HepG2 (cell line): ENCODE results near the gene KCNK5.

ENCODE experiments used
- CBX2 ChIP-seq, 2 experiments: fragments of 200-600 bp in 1 of 2; sonication (generic); formaldehyde crosslinking in 1 of 2; IDR thresholded peaks; 2 replicates each; pipeline versions ENCODE4 v1.7.0 to v1.8.1; 2018 to 2022; ENCODE audit warnings: low read depth in 2 of 2, low read length in 1 of 2, mild to moderate bottlenecking in 1 of 2, missing genetic modification reagents in 1 of 2
- ELF4 ChIP-seq: sonication (generic); formaldehyde crosslinking; IDR thresholded peaks from 2 replicates; pipeline ENCODE4 v1.5.0; 2020; ENCODE audit warnings: missing genetic modification reagents, mild to moderate bottlenecking, moderate library complexity, borderline replicate concordance
- ERF ChIP-seq: IDR thresholded peaks from 2 replicates; pipeline ENCODE4 v1.6.1; 2018; ENCODE audit warnings: missing biosample characterization, missing genetic modification reagents
- GATAD1 ChIP-seq: IDR thresholded peaks from 2 replicates; pipeline ENCODE4 v1.6.1; 2016; ENCODE audit warnings: missing genetic modification reagents, missing compliant biosample characterization
- KLF16 ChIP-seq, 2 experiments: sonication (generic) in 1 of 2; formaldehyde crosslinking in 1 of 2; IDR thresholded peaks; 2 replicates each; pipeline versions ENCODE4 v1.6.1 to v1.8.0; 2016 to 2023; ENCODE audit warnings: missing genetic modification reagents in 2 of 2, missing compliant biosample characterization in 1 of 2
- MAX ChIP-seq: IDR thresholded peaks from 2 replicates; pipeline ENCODE4 v1.6.1; 2012; ENCODE audit warnings: inconsistent platforms
- NFE2L2 ChIP-seq: fragments of 150-350 bp; IDR thresholded peaks from 2 replicates; pipeline ENCODE4 v1.6.1; 2014; ENCODE audit warnings: low read length
- POLR2G ChIP-seq: fragments of 200-400 bp; formaldehyde crosslinking; IDR thresholded peaks from 2 replicates; pipeline ENCODE4 v1.6.1; 2018; ENCODE audit warnings: mild to moderate bottlenecking, low read depth, low read length, moderate library complexity
- SCMH1 ChIP-seq: sonication (generic); formaldehyde crosslinking; IDR thresholded peaks from 2 replicates; pipeline ENCODE4 v1.9.0; 2021; ENCODE audit warnings: missing genetic modification reagents, mild to moderate bottlenecking, borderline replicate concordance
- TAF1 ChIP-seq: sonication (generic); formaldehyde crosslinking; IDR thresholded peaks from 2 replicates; pipeline ENCODE4 v1.4.0; 2020; ENCODE audit warnings: missing genetic modification reagents
- ZMYM2 ChIP-seq: sonication (generic); formaldehyde crosslinking; IDR thresholded peaks from 2 replicates; pipeline ENCODE4 v1.8.0; 2022; ENCODE audit warnings: mild to moderate bottlenecking, missing genetic modification reagents
- ZNF124 ChIP-seq: sonication (generic); formaldehyde crosslinking; IDR thresholded peaks from 2 replicates; pipeline ENCODE4 v1.4.0; 2020; ENCODE audit warnings: missing genetic modification reagents
- ZNF570 ChIP-seq: sonication (generic); formaldehyde crosslinking; IDR thresholded peaks from 2 replicates; pipeline ENCODE4 v1.4.0; 2020; ENCODE audit warnings: mild to moderate bottlenecking, missing genetic modification reagents, borderline replicate concordance
- TF ChIP-seq, protein P1 (sequence below), 2 experiments: sonication (generic) in 1 of 2; formaldehyde crosslinking in 1 of 2; IDR thresholded peaks; 2 replicates each; pipeline versions ENCODE4 v1.4.0 to v1.6.1; 2018 to 2020; ENCODE audit warnings: missing genetic modification reagents in 2 of 2, borderline replicate concordance in 1 of 2, low read depth in 1 of 2, mild to moderate bottlenecking in 1 of 2, missing biosample characterization in 1 of 2

- no peak for TF ChIP-seq TAF1 (CRISPR knock-in tag)
- no peak for TF ChIP-seq CBX2 (IDR thresholded peaks at IDR 0.05; ENCODE audit: low read depth, low read length)
- no peak for TF ChIP-seq CBX2 (CRISPR knock-in tag; IDR thresholded peaks at IDR 0.05; ENCODE audit: low read depth)
- no peak for TF ChIP-seq ELF4 (CRISPR knock-in tag)
- TF ChIP-seq, protein P1, sequence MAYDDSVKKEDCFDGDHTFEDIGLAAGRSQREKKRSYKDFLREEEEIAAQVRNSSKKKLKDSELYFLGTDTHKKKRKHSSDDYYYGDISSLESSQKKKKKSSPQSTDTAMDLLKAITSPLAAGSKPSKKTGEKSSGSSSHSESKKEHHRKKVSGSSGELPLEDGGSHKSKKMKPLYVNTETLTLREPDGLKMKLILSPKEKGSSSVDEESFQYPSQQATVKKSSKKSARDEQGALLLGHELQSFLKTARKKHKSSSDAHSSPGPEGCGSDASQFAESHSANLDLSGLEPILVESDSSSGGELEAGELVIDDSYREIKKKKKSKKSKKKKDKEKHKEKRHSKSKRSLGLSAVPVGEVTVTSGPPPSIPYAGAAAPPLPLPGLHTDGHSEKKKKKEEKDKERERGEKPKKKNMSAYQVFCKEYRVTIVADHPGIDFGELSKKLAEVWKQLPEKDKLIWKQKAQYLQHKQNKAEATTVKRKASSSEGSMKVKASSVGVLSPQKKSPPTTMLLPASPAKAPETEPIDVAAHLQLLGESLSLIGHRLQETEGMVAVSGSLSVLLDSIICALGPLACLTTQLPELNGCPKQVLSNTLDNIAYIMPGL (CRISPR knock-in tag; IDR thresholded peaks at IDR 0.05; ENCODE audit: borderline replicate concordance in 1 of 2, low read depth in 1 of 2): no peak
- no peak for TF ChIP-seq ERF (CRISPR knock-in tag)
- no peak for TF ChIP-seq SCMH1 (CRISPR knock-in tag)
- TF ChIP-seq NFE2L2: no peak
- no peak for TF ChIP-seq KLF16 (CRISPR knock-in tag; IDR thresholded peaks at IDR 0.05)
- TF ChIP-seq ZNF570 (CRISPR knock-in tag): no peak
- TF ChIP-seq ZMYM2 (CRISPR knock-in tag): no peak
- no peak for TF ChIP-seq POLR2G
- no peak for TF ChIP-seq ZNF124 (CRISPR knock-in tag)
- no peak for TF ChIP-seq MAX
- no peak for TF ChIP-seq GATAD1 (CRISPR knock-in tag)
These were observed 72.5 kb downstream of the KCNK5 start for GRCh38 chr6:39156801-39157200.
